Vagina (tissue), 2 donors: ENCODE measurements around the gene ADGRG4. TPM values are rescaled to one million over a fixed set of nuclear protein-coding genes. Genes with fewer than 3 reads are reported as not detected.
"Not testable (repeated sequence)": the region's sequence is repeated elsewhere in the genome, so short reads cannot be mapped to it uniquely, and the experiment has no call there.

Source experiments
- DNase-seq, 2 donors: peaks; one replicate each; pipeline ENCODE4 v3.0.0-alpha.2; 2017; ENCODE audit errors: extremely low spot score in 2 of 2
- H3K27ac ChIP-seq: fragments of 200-600 bp; sonication (generic); one replicate; pipeline ENCODE4 v1.5.1; 2019
- H3K27me3 ChIP-seq: fragments of 200-600 bp; sonication (generic); one replicate; pipeline ENCODE4 v1.5.1; 2019
- H3K36me3 ChIP-seq, 2 donors: fragments of 200-600 bp; sonication (generic); one replicate each; pipeline ENCODE4 v1.5.1; 2017 to 2019
- H3K4me1 ChIP-seq: fragments of 200-600 bp; sonication (generic); one replicate; pipeline ENCODE4 v1.5.1; 2019
- H3K4me3 ChIP-seq, 2 donors: fragments of 200-600 bp; sonication (generic); 1 replicate in 1 of 2; 2 replicates in 1 of 2; pipeline ENCODE4 v1.5.1; 2016 to 2019
- H3K9me3 ChIP-seq: fragments of 200-600 bp; sonication (generic); one replicate; pipeline ENCODE4 v1.5.1; 2019
- CTCF ChIP-seq, 3 experiments: fragments of 450-650 bp in 2 of 3; fragments of 200-600 bp in 1 of 3; sonication (generic) in 1 of 3; IDR thresholded peaks; one replicate each; pipeline ENCODE4 v1.5.1; 2017 to 2019; ENCODE audit warnings: antibody characterized with exemption in 3 of 3, mild to moderate bottlenecking in 2 of 3, moderate library complexity in 2 of 3
- POLR2A ChIP-seq, 2 donors: fragments of 450-650 bp; IDR thresholded peaks; one replicate each; pipeline ENCODE4 v1.6.1; 2017; ENCODE audit warnings: antibody characterized with exemption in 2 of 2, mild to moderate bottlenecking in 2 of 2, moderate library complexity in 2 of 2
- POLR2AphosphoS5 ChIP-seq, 2 donors: sonication (generic); formaldehyde crosslinking; IDR thresholded peaks; one replicate each; pipeline ENCODE4 v1.9.0; 2017; ENCODE audit warnings: antibody characterized with exemption in 2 of 2, mild to moderate bottlenecking in 2 of 2, low read depth in 1 of 2; ENCODE audit not compliant: insufficient read depth in 1 of 2
- intact Hi-C: fragments of 100-400 bp; cut with DNase I; formaldehyde crosslinking; loops from one replicate; pipeline ENCODE4 v1.15.1; 2023
- total RNA-seq: library from RNA; depleted of rRNA; stranded (reverse); fragments of >200 nt; gene quantifications from one replicate; pipeline ENCODE4 v1.2.3, GENCODE V29; 2016

ADGRG4 gene
- total RNA-seq, 1 donor from 2014 or later, result 0.25 TPM

- no peak overlapping the region for H3K4me3 ChIP-seq
- DNase-seq, result no peak
- no peaks in the 10 kb centered on the region for H3K27me3 ChIP-seq
- no peaks in the 10 kb centered on the region for H3K4me1 ChIP-seq
- no peaks in the 10 kb centered on the region for H3K36me3 ChIP-seq
- H3K9me3 ChIP-seq, result no peaks in the 10 kb centered on the region
- intact Hi-C loops, result no loop called here
- H3K27ac ChIP-seq, result no peak overlapping the region
- no peak for TF ChIP-seq POLR2AphosphoS5 (IDR thresholded peaks at IDR 0.05; ENCODE audit: insufficient read depth in 1 of 2, low read depth in 1 of 2)
- no peak for TF ChIP-seq POLR2A (IDR thresholded peaks at IDR 0.05)
- TF ChIP-seq CTCF (IDR thresholded peaks at IDR 0.05), result no peak
These were observed 28.4 kb upstream of the ADGRG4 start for GRCh38 chrX:136272325-136272724.

- TF ChIP-seq POLR2A (IDR thresholded peaks at IDR 0.05) (no peak), CTCF (IDR thresholded peaks at IDR 0.05) (no peak), POLR2AphosphoS5 (IDR thresholded peaks at IDR 0.05; ENCODE audit: insufficient read depth in 1 of 2, low read depth in 1 of 2) (no peak)
- intact Hi-C loops, result no loop called here
- DNase-seq, result no peak
- H3K36me3 ChIP-seq, result no peaks in the 10 kb centered on the region
- H3K27me3 ChIP-seq, result no peaks in the 10 kb centered on the region
- no peak overlapping the region for H3K27ac ChIP-seq
- no peaks in the 10 kb centered on the region for H3K4me1 ChIP-seq
- H3K9me3 ChIP-seq, result no peaks in the 10 kb centered on the region
- no peak overlapping the region for H3K4me3 ChIP-seq
These were observed 26.8 kb upstream of the ADGRG4 start for GRCh38 chrX:136273986-136274385.

- no peaks in the 10 kb centered on the region for H3K36me3 ChIP-seq
- TF ChIP-seq POLR2A (IDR thresholded peaks at IDR 0.05), result no peak
- intact Hi-C loops, result no loop called here
- no peak overlapping the region for H3K27ac ChIP-seq
- no peaks in the 10 kb centered on the region for H3K27me3 ChIP-seq
- DNase-seq, result no peak
- H3K4me1 ChIP-seq, result no peaks in the 10 kb centered on the region
- H3K9me3 ChIP-seq, result no peaks in the 10 kb centered on the region
- no peak overlapping the region for H3K4me3 ChIP-seq
These were observed 25.2 kb upstream of the ADGRG4 start for GRCh38 chrX:136275553-136275952.

- H3K27me3 ChIP-seq, H3K9me3 ChIP-seq, H3K27ac ChIP-seq, H3K4me1 ChIP-seq, DNase-seq, H3K4me3 ChIP-seq, intact Hi-C loops, H3K36me3 ChIP-seq: not testable (repeated sequence)
These were observed 14.4 kb upstream of the ADGRG4 start for GRCh38 chrX:136286375-136286774.

- H3K4me3 ChIP-seq, result no peak overlapping the region
- no peak for TF ChIP-seq POLR2AphosphoS5 (IDR thresholded peaks at IDR 0.05; ENCODE audit: insufficient read depth in 1 of 2, low read depth in 1 of 2)
- H3K4me1 ChIP-seq, result no peaks in the 10 kb centered on the region
- intact Hi-C loops, result no loop called here
- no peak overlapping the region for H3K27ac ChIP-seq
- DNase-seq, result no peak
- no peaks in the 10 kb centered on the region for H3K27me3 ChIP-seq
- no peaks in the 10 kb centered on the region for H3K9me3 ChIP-seq
- no peaks in the 10 kb centered on the region for H3K36me3 ChIP-seq
These were observed 8.9 kb upstream of the ADGRG4 start for GRCh38 chrX:136291824-136292223.

GRCh38 chrX:136292656-136293055 is 8.1 kb upstream of the ADGRG4 start:
- intact Hi-C loops, result no loop called here
- Histone ChIP-seq H3K4me1 (no peaks in the 10 kb centered on the region), H3K27ac (no peak overlapping the region), H3K4me3 (no peak overlapping the region), H3K36me3 (no peaks in the 10 kb centered on the region), H3K9me3 (no peaks in the 10 kb centered on the region), H3K27me3 (no peaks in the 10 kb centered on the region)
- DNase-seq, result no peak
- no peak for TF ChIP-seq CTCF (IDR thresholded peaks at IDR 0.05)
- TF ChIP-seq POLR2A (IDR thresholded peaks at IDR 0.05), result no peak
- TF ChIP-seq POLR2AphosphoS5 (IDR thresholded peaks at IDR 0.05; ENCODE audit: insufficient read depth in 1 of 2, low read depth in 1 of 2), result no peak

GRCh38 chrX:136295380-136295779 is 5.4 kb upstream of the ADGRG4 start:
- Histone ChIP-seq H3K27ac (no peak overlapping the region), H3K9me3 (no peaks in the 10 kb centered on the region), H3K27me3 (no peaks in the 10 kb centered on the region), H3K4me3 (no peak overlapping the region), H3K36me3 (no peaks in the 10 kb centered on the region), H3K4me1 (no peaks in the 10 kb centered on the region)
- TF ChIP-seq CTCF (IDR thresholded peaks at IDR 0.05) (no peak), POLR2A (IDR thresholded peaks at IDR 0.05) (no peak), POLR2AphosphoS5 (IDR thresholded peaks at IDR 0.05; ENCODE audit: insufficient read depth in 1 of 2, low read depth in 1 of 2) (no peak)
- intact Hi-C loops, result no loop called here
- no peak for DNase-seq
